GM12878 (cell line): ENCODE results near the gene HEATR1. TPM values are rescaled to one million over a fixed set of nuclear protein-coding genes. Genes with fewer than 3 reads are reported as not detected.

Experiments used
- CHD2 ChIP-seq: IDR thresholded peaks from 2 replicates; pipeline ENCODE4 v1.6.1; 2011; ENCODE audit warnings: low read depth, low read length, improper control_type of control experiment, borderline replicate concordance
- CREB1 ChIP-seq: IDR thresholded peaks from 2 replicates; pipeline ENCODE4 v1.6.1; 2012; ENCODE audit warnings: low read depth, mild to moderate bottlenecking, inconsistent platforms
- CTCF ChIP-seq, 3 experiments: IDR thresholded peaks in 2 of 3; conservative IDR thresholded peaks in 1 of 3; 2 replicates each; pipeline ENCODE4 v1.5.1; 2011; ENCODE audit warnings: low read depth in 3 of 3, low read length in 3 of 3, mild to moderate bottlenecking in 3 of 3, control low read depth in 2 of 3, moderate library complexity in 2 of 3, inconsistent platforms in 1 of 3, mixed read lengths in 1 of 3; ENCODE audit not compliant: control insufficient read depth in 2 of 3, insufficient read depth in 1 of 3; ENCODE audit errors: extremely low read depth in 1 of 3
- PRDM15 ChIP-seq: fragments of 450-650 bp; formaldehyde crosslinking; IDR thresholded peaks from 2 replicates; pipeline ENCODE4 v1.4.0; 2020; ENCODE audit warnings: mild to moderate bottlenecking, moderate library complexity
- SMAD5 ChIP-seq: IDR thresholded peaks from 2 replicates; pipeline ENCODE4 v1.6.1; 2016; ENCODE audit warnings: antibody characterized with exemption, low read depth
- SPI1 ChIP-seq: IDR thresholded peaks from 2 replicates; pipeline ENCODE4 v1.6.1; 2011; ENCODE audit warnings: low read depth, mild to moderate bottlenecking, low read length, moderate library complexity, borderline replicate concordance; ENCODE audit not compliant: insufficient read depth
- SREBF2 ChIP-seq: IDR thresholded peaks from 2 replicates; pipeline ENCODE4 v1.6.1; 2012; ENCODE audit warnings: mild to moderate bottlenecking, low read length
- STAT1 ChIP-seq: fragments of 450-650 bp; conservative IDR thresholded peaks from 2 replicates; pipeline ENCODE4 v1.6.1; 2014; ENCODE audit warnings: antibody characterized with exemption, mild to moderate bottlenecking
- ZBED1 ChIP-seq: IDR thresholded peaks from 2 replicates; pipeline ENCODE4 v1.6.1; 2016; ENCODE audit warnings: borderline replicate concordance
- polyA plus RNA-seq, 11 experiments: library from polyadenylated mRNA; depleted of rRNA in 4 of 11; unstranded in 6 of 11; stranded (reverse) in 5 of 11; fragments of >200 nt; fragmentation: Nextera tagmentation in 4 of 11; fragmentation: Illumina TruSeq in 1 of 11; extraction: Ambion mirVana in 4 of 11; extraction: Trizol in 1 of 11; gene quantifications; 1 replicate in 1 of 11; 2 replicates in 10 of 11; pipeline versions ENCODE4 v1.2.1 to v1.2.3, GENCODE V29; 2011 to 2016; ENCODE audit warnings: inconsistent platforms in 2 of 11, missing spikeins in 2 of 11, low read depth in 1 of 11
- total RNA-seq, 4 experiments: library from RNA; depleted of rRNA in 3 of 4; stranded (reverse); fragments of >200 nt in 3 of 4; fragmentation: Illumina TruSeq in 1 of 4; extraction: Trizol in 1 of 4; gene quantifications; 2 replicates each; pipeline versions ENCODE4 v1.2.1 to v1.2.3, GENCODE V29; 2013 to 2021

The HEATR1 gene
- total and polyA plus RNA-seq, 10 of the 15 experiments (the other 5 are each of a cell fraction or from before 2014, with no cell fraction given), result 8.6 to 72.3 (median 41.9) TPM

- no peak for TF ChIP-seq CTCF (IDR thresholded peaks at IDR 0.05 in 2 of 3, conservative IDR thresholded peaks at IDR 0.05 in 1 of 3; ENCODE audit: control insufficient read depth in 2 of 3, extremely low read depth in 1 of 3, insufficient read depth in 1 of 3, low read depth in 3 of 3, low read length in 3 of 3)
- no peak for TF ChIP-seq SREBF2
- no peak for TF ChIP-seq STAT1
- TF ChIP-seq ZBED1, result no peak
- no peak for TF ChIP-seq SPI1
- no peak for TF ChIP-seq PRDM15
- no peak for TF ChIP-seq SMAD5
- TF ChIP-seq CHD2, result no peak
- TF ChIP-seq CREB1, result no peak
These were observed 34.6 kb upstream of the HEATR1 start (continued) for GRCh38 chr1:236638945-236639344.
